Measurements from ENCODE around the gene IST1. TPM values are rescaled to one million over a fixed set of nuclear protein-coding genes. Genes with fewer than 3 reads are reported as not detected.

IST1 gene
- total and polyA plus RNA-seq, 4 donors, result 33.8 to 95.3 (median 53.5) TPM

GRCh38 chr16:71852158-71852557 lies 43.2 kb upstream of the IST1 start:
- DNase-seq (ENCODE audit: low spot score), result no peak
- H3K27ac ChIP-seq (ENCODE audit: low read depth in 1 of 2, low read length in 2 of 2), result no peak overlapping the region
- 89% methylated on average over 3 of the region's 3 CpGs for WGBS

GRCh38 chr16:71852561-71852960 lies 42.8 kb upstream of the IST1 start:
- peaks cover 11 to 54% (median 26%) of the 10 kb centered on the region in 4 donors for H3K36me3 ChIP-seq (ENCODE audit: control insufficient read depth in 4 of 4, insufficient read depth in 3 of 4, low read depth in 1 of 4, low read length in 3 of 4)
- no peaks in the 10 kb centered on the region for H3K27me3 ChIP-seq (ENCODE audit: control insufficient read depth in 4 of 4, insufficient read depth in 4 of 4, low read length in 3 of 4)
- no peaks in the 10 kb centered on the region for H3K9me3 ChIP-seq (ENCODE audit: control insufficient read depth in 4 of 4, low read length in 3 of 4)
- over 99% methylated on average over 4 of the region's 4 CpGs for WGBS
- H3K27ac ChIP-seq (ENCODE audit: low read depth in 1 of 2, low read length in 2 of 2), result no peak overlapping the region
- DNase-seq (ENCODE audit: low spot score), result no peak
- H3K4me1 ChIP-seq (ENCODE audit: control insufficient read depth in 4 of 4, insufficient read depth in 4 of 4, low read length in 3 of 4), result peaks cover 0 to 1% (median 0%) of the 10 kb centered on the region in 4 donors
- H3K9ac ChIP-seq (ENCODE audit: low read depth in 1 of 2, low read length in 2 of 2), result no peak overlapping the region
- no peak overlapping the region for H3K4me3 ChIP-seq (ENCODE audit: low read depth in 1 of 3, low read length in 3 of 3)
- TF ChIP-seq MAX (IDR thresholded peaks at IDR 0.05) (no peak), ATF3 (IDR thresholded peaks at IDR 0.05) (no peak), RXRA (IDR thresholded peaks at IDR 0.05) (no peak), RAD21 (IDR thresholded peaks at IDR 0.05) (no peak), CTCF (IDR thresholded peaks at IDR 0.05; ENCODE audit: low read depth, low read length, missing input control) (no peak), JUND (IDR thresholded peaks at IDR 0.05) (no peak), YY1 (IDR thresholded peaks at IDR 0.05) (no peak)

More at GRCh38 chr16:71852158-71852557, 43.2 kb upstream of the IST1 start:
- TF ChIP-seq RAD21 (IDR thresholded peaks at IDR 0.05) (no peak), GABPA (IDR thresholded peaks at IDR 0.05 in 1 of 2, conservative IDR thresholded peaks at IDR 0.05 in 1 of 2) (no peak), NR2F2 (IDR thresholded peaks at IDR 0.05) (no peak), RXRA (IDR thresholded peaks at IDR 0.05) (no peak), TAF1 (conservative IDR thresholded peaks at IDR 0.05) (no peak), YY1 (IDR thresholded peaks at IDR 0.05) (no peak), HNF4G (IDR thresholded peaks at IDR 0.05) (no peak), EGR1 (IDR thresholded peaks at IDR 0.05; ENCODE audit: low read depth in 2 of 2) (no peak), FOXA1 (IDR thresholded peaks at IDR 0.05) (no peak), REST (IDR thresholded peaks at IDR 0.05) (no peak), CTCF (IDR thresholded peaks at IDR 0.05; ENCODE audit: low read depth, low read length, missing input control) (no peak), SP1 (IDR thresholded peaks at IDR 0.05) (no peak), MAX (IDR thresholded peaks at IDR 0.05) (no peak), FOXA2 (IDR thresholded peaks at IDR 0.05) (no peak), HNF4A (conservative IDR thresholded peaks at IDR 0.05) (no peak), JUND (IDR thresholded peaks at IDR 0.05) (no peak)
- H3K9ac ChIP-seq (ENCODE audit: low read depth in 1 of 2, low read length in 2 of 2), result no peak overlapping the region
- no peaks in the 10 kb centered on the region for H3K9me3 ChIP-seq (ENCODE audit: control insufficient read depth in 4 of 4, low read length in 3 of 4)
- H3K4me1 ChIP-seq (ENCODE audit: control insufficient read depth in 4 of 4, insufficient read depth in 4 of 4, low read length in 3 of 4), result peaks cover 0 to 5% (median 2%) of the 10 kb centered on the region in 4 donors
- H3K27me3 ChIP-seq (ENCODE audit: control insufficient read depth in 4 of 4, insufficient read depth in 4 of 4, low read length in 3 of 4), result no peaks in the 10 kb centered on the region
- no peak overlapping the region for H3K4me3 ChIP-seq (ENCODE audit: low read depth in 1 of 3, low read length in 3 of 3)
- H3K36me3 ChIP-seq (ENCODE audit: control insufficient read depth in 4 of 4, insufficient read depth in 3 of 4, low read depth in 1 of 4, low read length in 3 of 4), result peaks cover 11 to 54% (median 26%) of the 10 kb centered on the region in 4 donors
